GM21423 (cell line): Measurements from ENCODE around the gene FAM13A.

Source experiments
- ATAC-seq: cut with Tn5 transposase; IDR thresholded peaks from one replicate; pipeline ENCODE4 v1.9.1; 2021; ENCODE audit warnings: mild to moderate bottlenecking, moderate library complexity; ENCODE audit not compliant: unreplicated experiment

Gene FAM13A

GRCh38 chr4:88730811-88731210, 326.2 kb downstream of the FAM13A start:
- ATAC-seq = no peak

DNA sequence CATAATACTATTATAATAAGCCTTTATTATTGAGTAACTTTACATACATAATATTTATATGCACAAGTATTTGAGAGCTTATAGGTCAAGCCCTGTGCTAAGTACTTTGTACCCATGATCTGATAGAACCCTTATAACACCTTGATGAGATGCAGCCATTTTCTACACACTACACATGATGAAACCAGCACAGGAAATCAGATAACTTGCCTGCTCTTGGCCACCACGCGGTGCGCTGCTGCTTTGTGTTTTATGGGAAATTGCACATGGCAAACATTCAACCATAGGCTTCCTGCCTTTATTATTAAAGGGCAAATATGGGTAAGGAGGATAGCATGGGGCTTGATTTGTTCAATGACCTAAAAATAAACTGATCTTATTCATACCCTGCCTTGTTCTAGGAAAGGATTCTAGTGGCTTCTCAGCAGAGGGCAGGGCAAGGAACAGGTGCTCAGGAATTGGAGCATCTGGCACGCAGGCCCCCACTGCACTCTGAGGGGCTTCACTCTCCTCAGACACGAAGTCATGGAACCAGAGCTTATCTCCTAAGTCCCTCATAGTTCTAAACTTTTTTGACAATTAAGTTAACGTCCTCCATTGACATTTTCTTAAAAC, 327.7 kb downstream of the FAM13A start:
- no peak for ATAC-seq

DNA sequence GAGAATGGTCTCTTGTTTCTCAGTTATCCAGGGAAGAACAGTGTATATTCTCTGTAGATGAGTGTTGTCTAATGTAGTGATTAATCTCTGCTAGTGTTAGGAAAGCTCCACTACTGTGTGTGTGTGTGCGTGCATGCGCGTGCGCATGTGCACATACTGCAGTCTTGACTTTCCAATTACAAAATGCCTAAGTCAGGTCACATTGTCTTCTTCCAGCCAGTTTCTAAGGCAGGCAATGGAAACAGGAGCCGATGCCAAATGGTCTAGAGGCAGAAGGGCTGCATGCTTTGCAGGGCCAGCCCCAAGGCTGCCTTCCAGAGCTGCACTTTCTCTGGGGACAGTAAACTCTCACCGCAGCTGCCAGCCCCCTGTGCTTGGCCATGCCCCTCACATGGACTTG, 328.8 kb downstream of the FAM13A start:
- no peak for ATAC-seq

- ATAC-seq = no peak
Measured at GRCh38 chr4:88725986-88726385, 331.0 kb downstream of the FAM13A start.

DNA sequence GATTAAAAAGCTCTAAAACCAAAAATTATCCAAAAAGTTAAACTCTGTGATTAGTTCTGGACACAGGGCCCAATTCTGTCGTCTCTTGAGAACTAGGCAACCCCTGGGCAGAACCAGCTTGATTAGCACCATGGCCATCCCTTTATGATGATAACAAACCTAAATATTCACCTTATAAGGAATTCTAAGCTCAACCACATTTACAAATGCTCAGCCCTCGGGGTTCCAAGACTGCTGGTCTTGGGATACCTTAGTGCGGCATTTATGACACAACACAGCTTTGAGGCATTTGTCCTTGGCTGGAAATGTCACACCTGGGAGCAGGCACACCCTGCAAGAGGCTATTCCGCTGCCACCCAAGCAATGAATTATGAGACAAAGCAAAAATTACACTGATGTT, 331.8 kb downstream of the FAM13A start:
- no peak for ATAC-seq

GRCh38 chr4:88724406-88724805, 332.6 kb downstream of the FAM13A start:
- no peak for ATAC-seq

DNA sequence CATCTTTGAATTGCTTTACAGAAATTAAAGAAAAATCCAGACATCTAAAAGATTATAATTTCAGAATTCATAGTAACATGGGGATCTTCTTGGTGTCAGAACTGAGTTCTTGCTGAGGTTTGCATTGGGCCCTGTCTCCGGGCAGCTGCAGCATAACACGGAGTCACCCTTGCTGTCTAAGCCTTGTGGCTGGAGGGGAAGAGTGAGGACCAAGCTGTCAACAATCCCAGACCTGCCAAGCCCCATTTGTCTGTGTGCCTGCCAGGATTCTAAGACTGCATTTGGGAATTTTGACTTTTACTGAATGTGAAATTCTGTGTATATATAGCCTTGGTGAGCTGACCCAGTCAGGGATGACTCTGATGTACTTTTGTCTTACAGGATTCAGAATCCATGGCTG, 334.2 kb downstream of the FAM13A start:
- no peak for ATAC-seq

DNA sequence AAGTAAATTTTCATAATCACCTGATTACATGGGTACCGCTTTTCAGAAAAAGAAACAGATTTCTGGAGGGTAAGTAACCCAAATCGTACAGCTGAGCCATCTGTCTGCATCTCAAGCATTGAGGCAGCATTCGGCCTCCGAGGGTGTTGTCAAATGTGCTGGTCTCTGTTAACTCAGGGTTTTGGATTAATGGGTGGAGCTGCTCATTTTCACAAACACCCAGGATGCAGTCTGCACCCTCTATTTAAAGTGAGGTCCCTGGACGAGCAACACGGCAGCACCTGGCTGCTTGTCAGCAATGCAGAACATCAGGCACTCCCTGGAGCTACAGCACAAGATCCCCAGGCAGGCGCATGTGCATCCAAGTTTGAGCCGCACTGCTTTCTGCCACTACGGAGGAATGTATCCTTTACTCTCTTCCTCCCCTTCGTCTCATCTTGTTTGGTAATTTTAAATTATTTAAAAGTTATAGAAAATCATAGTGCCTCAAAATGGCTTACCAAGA, 334.7 kb downstream of the FAM13A start:
- no peak for ATAC-seq

DNA sequence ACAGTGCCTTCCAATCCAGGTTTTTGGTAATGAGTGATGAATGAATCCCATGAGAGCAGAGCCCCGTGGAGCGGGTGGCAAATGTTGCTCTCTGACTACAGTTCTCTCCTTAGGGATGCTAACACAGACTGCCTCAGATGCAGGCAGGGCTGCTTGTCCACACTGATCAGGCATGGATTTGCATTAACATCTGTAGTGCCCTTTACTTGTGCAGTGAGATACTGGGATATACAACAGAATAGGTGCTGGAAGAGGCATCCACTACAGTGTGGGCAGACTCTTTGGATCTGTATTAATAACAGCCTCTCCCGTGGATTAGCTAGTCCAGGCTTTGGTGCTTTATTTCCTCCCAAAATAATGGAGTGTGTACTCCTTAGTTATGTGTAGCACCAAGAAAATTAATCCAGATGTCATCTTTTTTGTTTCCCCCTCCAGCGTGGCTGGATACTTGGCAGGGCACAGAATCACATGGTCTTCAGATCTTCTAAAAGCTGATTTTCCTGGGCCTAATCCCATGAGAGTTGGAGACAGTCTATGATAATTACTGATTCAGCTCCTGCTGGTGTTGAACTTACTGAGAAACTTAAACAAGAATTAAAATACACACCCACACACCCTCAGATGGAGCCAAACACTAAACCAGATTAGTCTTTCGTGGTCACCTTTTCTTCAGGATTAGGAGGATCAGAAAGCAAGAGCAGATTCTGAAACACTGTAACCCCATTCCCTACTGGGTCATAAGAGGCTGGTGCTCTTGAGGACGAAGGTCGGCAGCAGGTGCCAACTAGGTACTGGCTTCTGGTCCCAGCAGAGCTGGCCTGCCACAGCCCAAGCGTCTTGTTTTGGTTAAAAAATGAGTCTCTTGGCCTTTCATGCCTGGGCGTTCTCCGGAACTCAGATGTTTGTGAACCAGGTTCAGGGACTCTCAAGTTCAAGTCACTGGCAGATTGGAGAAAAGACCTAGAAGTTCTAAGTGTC, 336.2 kb downstream of the FAM13A start:
- no peak for ATAC-seq

DNA sequence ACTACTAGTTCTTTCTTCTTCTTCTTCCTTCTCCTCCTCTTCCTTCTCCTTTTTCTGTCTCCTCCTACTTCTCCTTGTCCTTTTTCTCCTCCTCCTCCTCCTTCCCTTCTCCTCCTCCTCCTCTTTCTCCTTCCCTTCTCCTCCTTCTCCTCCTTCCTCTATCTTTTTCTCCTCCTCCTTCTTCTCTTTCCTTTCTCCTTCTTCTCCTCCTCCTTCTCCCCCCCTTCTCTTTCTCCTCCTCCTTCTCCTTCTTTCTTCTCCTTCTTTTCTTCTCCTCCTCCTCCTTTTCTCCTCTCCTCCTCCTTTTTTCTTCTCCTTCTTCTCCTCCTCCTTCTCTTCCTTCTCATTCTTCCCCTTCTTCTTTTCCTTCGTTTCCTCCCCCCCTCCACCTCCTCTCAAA, 337.6 kb downstream of the FAM13A start:
- ATAC-seq = no peak

DNA sequence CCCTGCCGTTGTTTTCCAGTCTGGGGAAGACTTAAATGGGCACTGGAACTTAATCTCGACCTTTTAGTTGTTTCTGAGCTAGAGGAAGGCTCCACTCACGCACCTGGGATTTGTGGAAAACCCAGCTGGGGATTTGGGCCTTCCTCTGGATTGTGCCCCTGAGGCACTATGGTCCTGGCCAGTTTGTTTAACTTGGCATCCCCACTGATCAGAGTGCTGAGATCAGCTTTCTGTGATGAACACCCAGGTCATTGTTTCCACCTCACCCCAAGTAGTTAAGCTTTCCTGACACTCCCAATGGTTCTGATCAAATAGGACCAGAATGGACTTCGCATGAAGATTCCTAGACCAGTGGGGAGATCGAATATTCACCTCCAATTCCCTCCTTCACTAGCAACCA, 338.9 kb downstream of the FAM13A start:
- ATAC-seq = no peak

DNA sequence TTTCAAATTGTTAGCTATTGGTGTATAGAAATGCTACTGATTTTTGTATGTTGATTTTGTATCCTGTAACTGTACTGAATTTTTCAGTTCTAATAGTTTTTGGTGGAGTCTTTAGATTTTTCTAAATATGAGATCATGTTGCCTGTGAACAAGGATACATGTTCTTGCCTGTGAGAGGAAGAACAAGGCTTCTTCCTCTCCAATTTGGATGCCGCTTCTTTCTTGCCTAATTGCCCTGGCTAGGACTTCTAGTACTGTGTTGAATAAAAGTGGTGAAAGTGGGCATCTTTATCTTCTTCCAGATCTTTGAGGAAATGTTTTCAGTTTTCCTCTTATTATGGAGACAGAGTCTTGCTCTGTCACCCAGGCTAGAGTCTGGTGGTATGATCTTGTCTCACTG, 343.2 kb downstream of the FAM13A start:
- ATAC-seq = no peak

DNA sequence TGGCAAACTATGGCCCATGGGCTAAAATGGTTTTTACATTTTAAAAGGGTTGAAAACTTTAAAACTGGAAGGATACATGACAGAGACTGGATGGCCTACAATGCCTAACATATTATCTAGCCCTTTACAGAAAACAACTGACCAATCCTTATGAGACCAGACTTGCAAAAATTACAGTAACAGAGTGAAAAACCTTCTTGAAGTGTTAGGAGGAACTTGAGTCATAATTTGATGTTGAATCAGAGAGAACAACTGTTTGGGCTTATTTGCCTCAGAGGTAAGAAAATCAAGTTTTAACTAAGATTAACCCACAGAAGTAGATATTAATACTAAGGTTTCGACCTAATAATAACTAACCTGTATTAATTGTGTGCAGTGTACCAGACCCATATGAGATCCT, 347.0 kb downstream of the FAM13A start:
- no peak for ATAC-seq

DNA sequence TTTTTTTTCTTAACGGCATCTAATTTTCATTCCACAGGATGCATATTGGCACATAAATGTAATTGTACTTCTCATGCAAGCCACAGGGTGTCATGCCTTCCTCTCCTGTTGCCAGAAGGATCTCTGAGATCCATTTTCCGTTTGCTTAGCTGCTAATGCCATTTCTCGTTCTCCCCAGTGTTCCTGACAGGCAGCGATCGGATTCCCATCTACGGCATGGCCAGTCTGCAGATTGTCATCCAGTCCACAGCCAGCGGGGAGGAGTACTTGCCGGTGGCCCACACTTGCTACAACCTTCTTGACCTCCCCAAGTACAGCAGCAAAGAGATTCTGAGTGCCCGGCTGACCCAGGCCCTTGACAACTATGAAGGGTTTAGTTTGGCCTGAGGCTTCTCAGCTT, 350.4 kb downstream of the FAM13A start:
- ATAC-seq = no peak

GRCh38 chr4:88705805-88706492, 351.0 kb downstream of the FAM13A start:
- no peak for ATAC-seq

DNA sequence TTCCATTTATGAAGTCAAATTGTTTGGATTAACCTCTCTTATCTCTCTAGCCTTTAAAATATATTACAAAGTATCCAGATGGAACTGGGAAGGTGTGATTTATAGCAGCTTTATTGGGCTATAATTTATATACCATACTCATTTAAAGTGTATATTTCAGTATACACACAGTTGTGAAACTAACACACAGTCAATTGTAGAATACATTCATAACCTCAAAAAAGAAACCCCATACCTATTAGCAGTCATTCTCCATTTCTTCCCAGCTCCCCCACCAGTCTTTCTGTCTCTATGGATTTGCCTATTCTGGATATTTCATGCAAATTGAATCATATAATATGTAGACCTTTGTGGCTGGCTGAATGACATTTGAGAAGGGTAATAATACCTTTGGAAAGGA, 351.8 kb downstream of the FAM13A start:
- no peak for ATAC-seq

DNA sequence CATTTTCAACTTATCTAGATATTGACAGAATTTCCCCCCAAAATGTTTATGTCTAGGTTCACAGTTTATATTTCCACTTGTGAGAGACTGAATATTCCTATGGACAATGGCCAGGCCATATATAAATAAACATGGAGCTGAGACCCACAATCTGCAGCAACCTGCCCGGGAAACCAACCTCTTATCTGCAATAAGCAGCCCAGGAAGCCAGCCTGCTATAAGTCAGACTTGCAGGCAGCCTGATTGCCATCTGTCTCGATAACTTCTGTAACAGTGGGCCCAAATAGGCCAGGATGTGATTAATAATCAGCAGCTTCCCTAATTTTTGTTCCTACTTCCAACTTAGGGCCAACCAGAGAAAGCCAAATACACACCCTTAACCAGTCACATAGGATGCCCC, 354.2 kb downstream of the FAM13A start:
- ATAC-seq = no peak

DNA sequence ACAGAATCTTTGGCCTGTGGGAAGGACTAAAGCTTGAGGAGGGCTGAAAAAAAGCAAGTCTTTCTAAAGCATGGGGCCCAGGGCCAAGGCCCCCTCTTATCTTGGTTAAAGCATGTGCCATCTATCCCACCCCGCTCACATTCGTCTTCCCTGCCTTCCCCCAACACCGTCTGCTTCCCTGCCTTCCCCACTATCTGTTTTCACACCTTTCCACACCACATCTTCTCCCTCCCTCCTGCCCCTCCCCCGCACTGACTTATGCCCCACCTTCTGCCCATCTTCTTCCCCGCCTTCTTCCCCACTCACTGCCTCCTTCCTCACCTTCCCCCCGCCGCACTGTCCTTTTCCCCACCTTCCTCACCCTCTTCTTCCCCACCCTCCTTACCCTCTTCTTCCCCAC, 358.5 kb downstream of the FAM13A start:
- no peak for ATAC-seq

GRCh38 chr4:88697588-88698329, 359.2 kb downstream of the FAM13A start, which contains the start of gene NAP1L5:
NAP1L5 (minus strand) TSS chr4:88697829; CDS start chr4:88697754, 75 bp downstream.
- ATAC-seq = peak; percentile 87

DNA sequence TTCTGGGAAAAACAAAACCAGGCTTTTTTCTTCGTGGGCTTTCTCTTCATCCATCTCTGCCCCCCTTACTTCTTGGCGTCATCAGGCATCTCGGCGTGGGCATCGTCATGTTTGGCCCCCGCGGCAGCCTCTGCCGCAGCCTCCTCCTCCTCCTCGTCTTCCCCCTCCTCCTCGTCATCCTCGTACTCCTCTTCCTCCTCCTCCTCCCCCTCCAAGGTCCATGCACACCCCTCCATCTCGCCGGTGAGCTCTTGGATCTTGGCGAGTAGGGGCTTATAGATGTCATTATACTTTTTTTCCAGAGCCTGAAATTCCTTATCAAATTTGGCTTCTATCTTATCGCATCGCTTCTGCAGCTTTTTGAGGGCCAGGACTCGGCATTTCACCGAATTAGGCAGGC, 359.8 kb downstream of the FAM13A start:
- no peak for ATAC-seq

GRCh38 chr4:88696630-88697029, 360.4 kb downstream of the FAM13A start:
- no peak for ATAC-seq
